ENCODE results near the gene TMC8.

TMC8 gene

GRCh38 chr17:78105101-78105500 is 25.5 kb upstream of the TMC8 start:
- peak overlapping the region; percentile 77 for H3K27ac ChIP-seq
- TF ChIP-seq ZFX (IDR thresholded peaks at IDR 0.05) (no peak), CTCF (conservative IDR thresholded peaks at IDR 0.05) (no peak)

GRCh38 chr17:78105551-78105950 is 25.0 kb upstream of the TMC8 start:
- TF ChIP-seq ZFX (IDR thresholded peaks at IDR 0.05) (no peak), CTCF (conservative IDR thresholded peaks at IDR 0.05) (no peak)
- H3K27ac ChIP-seq: peak overlapping the region; percentile 77

- no peak for TF ChIP-seq ZFX (IDR thresholded peaks at IDR 0.05)
- TF ChIP-seq CTCF (conservative IDR thresholded peaks at IDR 0.05): no peak
Measured at GRCh38 chr17:78106211-78106610, 24.4 kb upstream of the TMC8 start.

GRCh38 chr17:78107457-78107856 is 23.1 kb upstream of the TMC8 start:
- H3K27ac ChIP-seq: peak overlapping the region; percentile 16

More at GRCh38 chr17:78106211-78106610, 24.4 kb upstream of the TMC8 start:
- H3K27ac ChIP-seq: peak overlapping the region; percentile 77

DNA sequence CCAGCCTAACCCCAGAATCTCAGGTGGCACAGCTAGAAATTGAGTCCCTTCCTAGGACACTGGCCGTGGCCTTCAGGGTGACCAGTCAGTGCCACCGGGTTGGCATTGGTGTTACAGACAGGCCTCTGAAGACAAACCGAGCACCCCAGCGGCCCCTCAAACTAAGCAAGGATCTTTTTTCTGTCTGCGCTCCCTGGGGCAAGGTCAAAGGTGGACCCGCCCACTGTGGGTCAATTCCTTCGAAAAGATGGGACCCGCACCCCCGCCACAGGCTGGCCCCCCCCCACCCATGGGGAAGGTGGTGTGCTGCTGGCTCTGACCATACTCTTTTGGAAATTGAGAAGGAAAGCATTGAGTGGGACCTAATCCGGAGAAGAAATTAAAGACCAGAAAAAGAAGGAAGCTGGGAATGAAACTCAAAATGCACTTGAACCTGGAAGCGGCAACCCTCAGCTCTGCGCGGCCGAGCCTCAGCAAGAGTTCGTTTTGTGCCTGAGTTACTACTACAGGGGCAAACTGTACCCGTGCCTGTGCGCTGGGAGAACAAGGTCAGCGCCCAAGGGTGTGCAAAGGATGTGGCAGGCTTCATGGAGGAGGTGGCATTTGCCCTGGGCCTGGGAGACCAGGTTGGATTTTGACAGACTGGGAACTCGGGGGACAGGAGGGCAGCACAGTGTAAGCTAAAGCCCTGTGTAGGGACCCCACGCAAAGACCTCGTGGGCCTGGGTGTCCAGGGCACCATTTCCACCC is 22.4 kb upstream of the TMC8 start:
- peak overlapping the region; percentile 16; the same call in 1 of the 2 replicates for H3K27ac ChIP-seq
- no peak for TF ChIP-seq ZFX (IDR thresholded peaks at IDR 0.05)
- no peak for TF ChIP-seq CTCF (conservative IDR thresholded peaks at IDR 0.05)

More at GRCh38 chr17:78107457-78107856, 23.1 kb upstream of the TMC8 start:
- TF ChIP-seq CTCF (conservative IDR thresholded peaks at IDR 0.05) (no peak), ZFX (IDR thresholded peaks at IDR 0.05) (no peak)

- TF ChIP-seq CTCF (conservative IDR thresholded peaks at IDR 0.05) (no peak), ZFX (IDR thresholded peaks at IDR 0.05) (no peak)
- H3K27ac ChIP-seq: no peak overlapping the region
Measured at GRCh38 chr17:78108726-78109488, 21.7 kb upstream of the TMC8 start.

DNA sequence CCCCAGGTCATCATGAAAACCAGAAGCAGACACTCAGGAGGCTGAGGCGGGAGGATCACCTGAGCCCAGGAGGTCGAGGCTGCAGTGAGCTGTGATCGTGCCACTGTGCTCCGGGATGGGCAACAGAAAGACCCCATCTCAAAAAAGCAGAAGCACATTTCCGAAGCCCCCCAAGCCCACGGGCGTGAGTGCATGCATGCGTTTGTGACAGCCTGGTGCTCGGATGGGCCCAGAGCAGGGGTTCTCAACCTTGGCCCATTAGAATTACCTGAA is 21.1 kb upstream of the TMC8 start:
- no peak for TF ChIP-seq ZFX (IDR thresholded peaks at IDR 0.05)
- TF ChIP-seq CTCF (conservative IDR thresholded peaks at IDR 0.05): no peak
- H3K27ac ChIP-seq: no peak overlapping the region
